ENCODE results near the gene ZNF691.
"Not testable (repeated sequence)": the region's sequence is repeated elsewhere in the genome, so short reads cannot be mapped to it uniquely, and the experiment has no call there.

Gene ZNF691

DNA sequence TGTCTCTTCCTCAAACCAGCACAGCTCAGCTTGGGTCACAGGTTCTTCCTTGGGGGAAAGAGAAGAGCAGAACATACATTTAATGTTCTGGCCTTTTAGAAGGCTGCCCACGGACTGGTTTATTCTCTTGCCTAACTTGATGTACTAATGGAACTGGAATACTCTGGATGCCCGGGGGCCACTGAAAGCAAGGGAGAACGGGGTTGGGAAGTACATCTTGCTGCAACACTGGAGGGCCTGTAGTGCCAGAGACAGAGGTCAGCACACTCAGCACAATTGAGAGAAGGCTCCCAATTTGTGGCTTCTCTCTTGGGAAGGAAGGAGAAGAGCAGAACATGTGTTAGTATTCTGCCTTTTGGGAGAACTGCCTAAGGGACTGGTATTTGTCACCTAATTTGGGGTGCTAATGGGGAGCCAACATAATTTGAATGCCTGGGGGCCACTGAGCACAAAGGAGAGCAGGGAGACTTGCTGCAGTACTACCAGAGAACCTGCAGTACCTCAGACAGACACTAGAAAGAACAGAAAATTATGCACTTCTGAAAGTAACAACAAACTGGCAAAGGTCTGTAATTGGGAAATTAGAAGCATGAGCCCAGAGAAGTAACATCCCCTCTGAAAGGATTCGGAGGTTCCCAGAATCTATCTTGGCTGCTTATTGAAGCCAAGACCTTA, 14.1 kb downstream of the ZNF691 start:
- DNase-seq (ENCODE audit: insufficient read length, low spot score) = no peak

DNA sequence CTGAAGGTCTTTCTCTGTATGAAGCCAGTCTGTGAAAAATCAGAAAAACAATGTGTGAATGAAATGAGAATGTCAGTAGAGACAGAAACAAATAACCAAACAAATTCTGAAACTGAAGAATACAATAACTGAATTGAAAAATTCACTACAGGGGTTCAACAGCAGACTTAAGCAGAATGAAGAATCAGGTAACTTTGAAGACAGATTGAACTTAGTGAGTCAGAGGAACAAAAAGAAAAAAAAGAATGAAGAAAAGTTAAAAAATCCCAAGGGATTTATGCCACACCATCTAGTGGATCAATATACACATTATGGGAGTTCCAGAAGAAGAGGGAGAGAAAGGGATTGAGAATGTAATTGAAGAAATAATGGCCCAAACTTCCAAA, 14.6 kb downstream of the ZNF691 start:
- FAIRE-seq (no peak), DNase-seq (ENCODE audit: insufficient read length, low spot score) (no peak)
- TF ChIP-seq, protein P1, sequence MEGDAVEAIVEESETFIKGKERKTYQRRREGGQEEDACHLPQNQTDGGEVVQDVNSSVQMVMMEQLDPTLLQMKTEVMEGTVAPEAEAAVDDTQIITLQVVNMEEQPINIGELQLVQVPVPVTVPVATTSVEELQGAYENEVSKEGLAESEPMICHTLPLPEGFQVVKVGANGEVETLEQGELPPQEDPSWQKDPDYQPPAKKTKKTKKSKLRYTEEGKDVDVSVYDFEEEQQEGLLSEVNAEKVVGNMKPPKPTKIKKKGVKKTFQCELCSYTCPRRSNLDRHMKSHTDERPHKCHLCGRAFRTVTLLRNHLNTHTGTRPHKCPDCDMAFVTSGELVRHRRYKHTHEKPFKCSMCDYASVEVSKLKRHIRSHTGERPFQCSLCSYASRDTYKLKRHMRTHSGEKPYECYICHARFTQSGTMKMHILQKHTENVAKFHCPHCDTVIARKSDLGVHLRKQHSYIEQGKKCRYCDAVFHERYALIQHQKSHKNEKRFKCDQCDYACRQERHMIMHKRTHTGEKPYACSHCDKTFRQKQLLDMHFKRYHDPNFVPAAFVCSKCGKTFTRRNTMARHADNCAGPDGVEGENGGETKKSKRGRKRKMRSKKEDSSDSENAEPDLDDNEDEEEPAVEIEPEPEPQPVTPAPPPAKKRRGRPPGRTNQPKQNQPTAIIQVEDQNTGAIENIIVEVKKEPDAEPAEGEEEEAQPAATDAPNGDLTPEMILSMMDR (IDR thresholded peaks at IDR 0.05; ENCODE audit: insufficient read depth, missing control alignments) = no peak

More for the DNA sequence above, 14.1 kb downstream of the ZNF691 start:
- FAIRE-seq = no peak
- TF ChIP-seq, protein P1 (IDR thresholded peaks at IDR 0.05; ENCODE audit: insufficient read depth, missing control alignments) = no peak

DNA sequence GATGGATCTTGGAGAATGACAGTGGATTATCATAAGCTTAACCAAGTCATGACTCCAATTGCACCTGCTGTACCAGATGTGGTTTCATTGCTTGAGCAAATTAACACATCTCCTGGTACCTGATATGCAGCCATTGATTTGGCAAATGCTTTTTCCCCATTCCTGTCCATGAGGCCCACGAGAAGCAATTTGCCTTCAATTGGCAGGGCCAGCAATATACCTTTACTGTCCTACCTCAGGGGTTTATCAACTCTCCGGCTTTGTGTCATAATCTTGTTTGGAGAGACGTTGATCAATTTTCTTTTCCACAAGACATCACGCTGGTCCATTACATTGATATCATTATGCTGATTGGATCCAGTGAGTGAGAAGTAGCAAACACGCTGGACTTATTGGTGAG, 20.1 kb downstream of the ZNF691 start:
- FAIRE-seq = peak; percentile 29
- TF ChIP-seq, protein P1 (IDR thresholded peaks at IDR 0.05; ENCODE audit: insufficient read depth, missing control alignments) = no peak
- no peak for DNase-seq (ENCODE audit: insufficient read length, low spot score)

DNA sequence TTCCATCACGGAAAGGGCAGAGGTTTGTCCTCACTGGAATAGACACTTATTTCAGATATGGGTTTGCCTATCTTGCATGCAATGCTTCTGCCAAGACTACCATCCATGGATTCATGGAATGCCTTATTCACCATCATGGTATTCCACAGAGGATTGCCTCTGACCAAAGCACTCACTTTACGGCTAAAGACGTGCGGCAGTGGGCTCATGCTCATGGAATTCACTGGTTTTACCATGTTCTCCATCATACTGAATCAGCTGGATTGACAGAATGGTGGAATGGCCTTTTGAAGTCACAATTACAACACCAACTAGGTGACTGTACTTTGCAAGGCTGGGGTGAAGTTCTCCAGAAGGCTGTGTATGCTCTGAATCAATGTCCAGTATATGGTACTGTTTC, 22.1 kb downstream of the ZNF691 start:
- not testable (repeated sequence) for FAIRE-seq; DNase-seq (ENCODE audit: insufficient read length, low spot score)

DNA sequence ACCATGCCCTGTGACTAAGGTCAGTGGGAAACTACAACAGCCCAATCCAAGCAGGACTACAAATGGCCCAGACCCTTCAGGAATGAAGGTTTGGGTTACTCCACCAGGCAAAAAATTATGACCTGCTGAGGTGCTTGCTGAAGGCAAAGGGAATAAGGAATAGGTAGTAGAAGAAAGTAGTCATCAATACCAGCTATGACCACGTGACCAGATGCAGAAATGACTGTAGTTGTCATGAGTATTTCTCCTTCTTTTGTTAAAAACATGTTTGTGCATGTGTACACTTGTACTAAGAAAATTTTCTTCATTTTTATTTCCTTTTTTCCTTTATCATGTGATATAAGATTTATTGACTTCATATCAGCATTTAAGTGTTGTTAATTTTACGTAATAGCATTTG, 22.8 kb downstream of the ZNF691 start:
- FAIRE-seq = not testable (repeated sequence)

DNA sequence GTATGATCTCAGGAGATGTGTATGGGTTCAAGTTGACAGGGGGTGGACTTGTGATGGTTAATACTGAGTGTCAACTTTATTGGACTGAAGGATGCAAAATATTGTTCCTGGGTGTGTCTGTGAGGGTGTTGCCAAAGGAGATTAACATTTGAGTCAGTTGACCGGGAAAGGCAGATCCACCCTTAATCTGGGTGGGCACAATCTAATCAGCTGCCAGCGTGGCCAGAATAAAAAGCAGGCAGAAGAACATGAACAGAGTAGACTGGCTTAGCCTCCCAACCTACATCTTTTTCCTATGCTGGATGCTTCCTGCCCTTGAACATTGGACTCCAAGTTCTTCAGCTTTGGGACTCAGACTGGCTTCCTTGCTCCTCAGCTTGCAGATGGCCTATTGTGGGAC, 23.3 kb downstream of the ZNF691 start:
- FAIRE-seq; DNase-seq (ENCODE audit: insufficient read length, low spot score): not testable (repeated sequence)

More for the DNA sequence above, 22.8 kb downstream of the ZNF691 start:
- not testable (repeated sequence) for DNase-seq (ENCODE audit: insufficient read length, low spot score)

DNA sequence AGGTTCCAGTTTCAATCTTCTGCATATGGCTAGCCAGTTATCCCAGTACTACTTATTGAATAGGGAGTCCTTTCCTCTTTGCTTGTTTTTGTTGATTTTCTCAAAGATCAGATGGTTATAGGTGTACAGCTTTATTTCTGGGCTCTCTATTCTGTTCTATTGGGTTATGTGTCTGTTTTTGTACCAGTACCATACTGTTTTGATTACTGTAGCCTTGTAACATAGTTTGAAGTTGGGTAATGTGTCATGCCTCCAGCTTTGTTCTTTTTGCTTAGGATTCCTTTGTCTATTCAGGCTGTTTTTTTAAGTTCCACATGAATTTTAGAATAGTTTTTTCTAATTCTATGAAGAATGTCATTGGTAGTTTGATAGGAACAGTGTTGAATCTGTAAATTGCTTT, 26.7 kb downstream of the ZNF691 start:
- FAIRE-seq; DNase-seq (ENCODE audit: insufficient read length, low spot score): not testable (repeated sequence)

DNA sequence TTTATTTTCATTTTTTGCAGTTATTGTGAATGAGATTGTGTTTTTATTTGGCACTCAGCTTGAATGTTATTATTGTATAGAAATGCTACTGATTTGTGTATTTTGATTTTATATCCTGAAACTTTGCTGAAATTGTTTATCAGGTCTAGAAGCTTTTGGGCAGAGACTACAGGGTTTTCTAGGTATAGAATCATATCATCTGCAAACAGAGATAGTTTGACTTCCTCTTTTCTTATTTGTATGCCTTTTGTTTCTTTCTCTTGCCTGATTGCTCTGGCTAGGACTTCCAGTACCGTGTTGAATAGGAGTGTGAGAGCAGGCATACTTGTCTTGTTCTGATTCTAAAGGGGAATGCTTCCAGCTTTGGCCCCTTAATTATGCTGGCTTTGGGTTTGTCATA, 27.3 kb downstream of the ZNF691 start:
- no peak for FAIRE-seq
- TF ChIP-seq, protein P1 (IDR thresholded peaks at IDR 0.05; ENCODE audit: insufficient read depth, missing control alignments) = no peak
- DNase-seq (ENCODE audit: insufficient read length, low spot score) = no peak

DNA sequence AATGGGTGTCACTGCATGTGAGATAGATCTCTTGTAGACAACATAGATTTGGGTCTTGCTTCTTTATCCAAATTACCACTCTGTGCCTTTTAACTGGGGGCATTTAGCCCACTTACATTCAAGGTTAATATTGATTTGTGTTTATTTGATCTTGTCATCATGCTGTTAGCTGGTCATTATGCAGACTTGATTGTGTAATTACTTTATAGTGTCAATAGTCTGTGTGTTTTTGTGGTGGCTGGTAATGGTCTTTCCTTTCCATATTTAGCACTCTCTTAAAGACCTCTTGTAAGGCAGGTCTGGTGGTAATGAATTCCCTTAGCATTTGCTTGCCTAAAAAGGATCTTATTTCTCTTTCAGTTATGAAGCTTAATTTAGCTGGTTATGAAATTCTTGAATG, 29.6 kb downstream of the ZNF691 start:
- DNase-seq (ENCODE audit: insufficient read length, low spot score) (no peak), FAIRE-seq (no peak)
- TF ChIP-seq, protein P1 (IDR thresholded peaks at IDR 0.05; ENCODE audit: insufficient read depth, missing control alignments) = no peak

Data from D721Med (cell line).